ENCODE results near the gene ACOXL.

ACOXL gene

GRCh38 chr2:111017909-111018308 lies 285.5 kb downstream of the ACOXL start:
- no peak for DNase-seq

GRCh38 chr2:111019381-111019780 lies 287.0 kb downstream of the ACOXL start:
- no peak for DNase-seq

- DNase-seq, result no peak
Measured at GRCh38 chr2:111022633-111023032, 290.3 kb downstream of the ACOXL start.

GRCh38 chr2:111024496-111024895 lies 292.1 kb downstream of the ACOXL start:
- peak; percentile 4 for DNase-seq

GRCh38 chr2:111025288-111025687 lies 292.9 kb downstream of the ACOXL start:
- peak; percentile 68 for DNase-seq

GRCh38 chr2:111028720-111029119 lies 296.3 kb downstream of the ACOXL start:
- DNase-seq, result peak; percentile 4

GRCh38 chr2:111029181-111029927 lies 297.0 kb downstream of the ACOXL start:
- DNase-seq, result peak; percentile 18

- no peak for DNase-seq
Measured at GRCh38 chr2:111030260-111030891, 298.0 kb downstream of the ACOXL start.

GRCh38 chr2:111030945-111031344 lies 298.6 kb downstream of the ACOXL start:
- DNase-seq, result no peak

- DNase-seq, result no peak
Measured at GRCh38 chr2:111031546-111032478, 299.4 kb downstream of the ACOXL start.

GRCh38 chr2:111032721-111033429 lies 300.5 kb downstream of the ACOXL start:
- DNase-seq, result no peak

- no peak for DNase-seq
Measured at GRCh38 chr2:111034146-111034545, 301.8 kb downstream of the ACOXL start.

GRCh38 chr2:111034606-111035005 lies 302.2 kb downstream of the ACOXL start:
- peak; percentile 17 for DNase-seq

- no peak for DNase-seq
Measured at GRCh38 chr2:111035830-111036441, 303.6 kb downstream of the ACOXL start.

GRCh38 chr2:111037128-111037527 lies 304.8 kb downstream of the ACOXL start:
- DNase-seq, result no peak

- DNase-seq, result no peak
Measured at GRCh38 chr2:111039628-111040383, 307.4 kb downstream of the ACOXL start.

GRCh38 chr2:111041398-111042202 lies 309.2 kb downstream of the ACOXL start:
- peak; percentile 7 for DNase-seq

GRCh38 chr2:111042261-111042660 lies 309.9 kb downstream of the ACOXL start:
- no peak for DNase-seq

GRCh38 chr2:111042772-111043771 lies 310.7 kb downstream of the ACOXL start:
- no peak for DNase-seq

All from NCI-H69 (cell line).